ENCODE measurements around the gene HSBP1.

The HSBP1 gene

GRCh38 chr16:83772806-83773205, 35.0 kb upstream of the HSBP1 start:
- DNase-seq (ENCODE audit: extremely low read depth, low read depth) = no peak
- TF ChIP-seq CTCF (IDR thresholded peaks at IDR 0.05; ENCODE audit: low read depth, low read length) = no peak

- no peak for TF ChIP-seq CTCF (IDR thresholded peaks at IDR 0.05; ENCODE audit: low read depth, low read length)
- DNase-seq (ENCODE audit: extremely low read depth, low read depth) = no peak
Measured at GRCh38 chr16:83774066-83774465, 33.7 kb upstream of the HSBP1 start.

- no peak for DNase-seq (ENCODE audit: extremely low read depth, low read depth)
Measured at GRCh38 chr16:83776944-83777343, 30.8 kb upstream of the HSBP1 start.

GRCh38 chr16:83779886-83780285, 27.9 kb upstream of the HSBP1 start:
- peak; percentile 24 for DNase-seq (ENCODE audit: extremely low read depth, low read depth)
- no peak for TF ChIP-seq CTCF (IDR thresholded peaks at IDR 0.05; ENCODE audit: low read depth, low read length)

More at GRCh38 chr16:83776944-83777343, 30.8 kb upstream of the HSBP1 start:
- TF ChIP-seq CTCF (IDR thresholded peaks at IDR 0.05; ENCODE audit: low read depth, low read length) = no peak

GRCh38 chr16:83785455-83785854, 22.3 kb upstream of the HSBP1 start:
- DNase-seq (ENCODE audit: extremely low read depth, low read depth) = no peak
- no peak for TF ChIP-seq CTCF (IDR thresholded peaks at IDR 0.05; ENCODE audit: low read depth, low read length)

- TF ChIP-seq CTCF (IDR thresholded peaks at IDR 0.05; ENCODE audit: low read depth, low read length) = no peak
- no peak for DNase-seq (ENCODE audit: extremely low read depth, low read depth)
Measured at GRCh38 chr16:83789642-83790401, 18.0 kb upstream of the HSBP1 start.

GRCh38 chr16:83791916-83792315, 15.9 kb upstream of the HSBP1 start:
- no peak for DNase-seq (ENCODE audit: extremely low read depth, low read depth)
- no peak for TF ChIP-seq CTCF (IDR thresholded peaks at IDR 0.05; ENCODE audit: low read depth, low read length)
